Stimulated activated CD4-positive, alpha-beta T cell treated with anti-CD3 and anti-CD28 coated beads, Interleukin-4, amount 100 ng/mL, for 4 hours (primary cell): ENCODE results near the gene IL4R.
"Not testable (repeated sequence)": the region's sequence is repeated elsewhere in the genome, so short reads cannot be mapped to it uniquely, and the experiment has no call there.

Experiments
- DNase-seq, 2 experiments: peaks; one replicate each; pipeline ENCODE4 v3.0.0-alpha.2; 2020

The IL4R gene

DNA sequence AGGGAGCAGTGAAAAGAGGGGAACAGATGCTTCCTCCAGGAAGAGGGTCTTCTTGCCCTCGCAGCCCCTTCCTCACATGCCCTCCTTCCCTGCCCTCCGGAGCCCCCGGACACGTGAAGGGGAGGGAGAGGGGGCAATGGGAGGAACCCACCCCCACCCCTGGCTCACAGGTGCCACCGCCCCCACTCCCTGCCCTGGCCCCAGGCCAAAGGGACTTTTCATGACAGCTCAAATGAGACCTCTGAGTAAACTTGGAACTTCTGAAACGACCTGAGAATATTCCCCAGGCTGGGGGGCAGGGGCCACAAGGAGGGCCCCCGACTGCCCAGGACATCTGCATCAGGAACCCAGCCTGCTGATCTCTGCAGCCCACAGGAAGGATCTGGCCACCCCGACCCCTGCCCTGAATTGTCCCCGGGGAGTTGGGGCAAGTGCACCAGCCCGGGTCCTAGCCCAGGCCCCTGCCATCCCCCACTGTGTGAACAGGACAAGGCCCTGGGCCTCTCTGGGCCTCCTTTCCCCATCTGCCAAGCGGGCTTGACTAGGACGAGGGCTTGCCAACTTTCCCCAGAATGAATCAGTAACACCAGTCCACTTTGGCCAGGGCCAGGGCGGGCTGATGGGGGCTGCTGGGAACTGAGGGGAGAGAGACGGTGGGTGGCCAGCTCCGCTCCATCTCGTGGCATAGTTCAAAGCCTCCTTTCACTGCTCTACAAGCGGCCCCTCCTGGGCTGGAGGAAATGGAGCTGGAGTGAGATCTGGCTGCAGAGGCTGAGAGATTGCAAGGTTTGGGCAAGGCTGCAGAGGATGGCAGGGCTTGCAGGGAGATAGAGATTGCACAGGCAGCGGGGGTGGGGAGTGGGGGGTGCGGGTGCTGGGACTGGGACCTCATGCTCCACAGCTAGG, 92.0 kb downstream of the IL4R start:
- peak; percentile 70 to 77 for DNase-seq

DNA sequence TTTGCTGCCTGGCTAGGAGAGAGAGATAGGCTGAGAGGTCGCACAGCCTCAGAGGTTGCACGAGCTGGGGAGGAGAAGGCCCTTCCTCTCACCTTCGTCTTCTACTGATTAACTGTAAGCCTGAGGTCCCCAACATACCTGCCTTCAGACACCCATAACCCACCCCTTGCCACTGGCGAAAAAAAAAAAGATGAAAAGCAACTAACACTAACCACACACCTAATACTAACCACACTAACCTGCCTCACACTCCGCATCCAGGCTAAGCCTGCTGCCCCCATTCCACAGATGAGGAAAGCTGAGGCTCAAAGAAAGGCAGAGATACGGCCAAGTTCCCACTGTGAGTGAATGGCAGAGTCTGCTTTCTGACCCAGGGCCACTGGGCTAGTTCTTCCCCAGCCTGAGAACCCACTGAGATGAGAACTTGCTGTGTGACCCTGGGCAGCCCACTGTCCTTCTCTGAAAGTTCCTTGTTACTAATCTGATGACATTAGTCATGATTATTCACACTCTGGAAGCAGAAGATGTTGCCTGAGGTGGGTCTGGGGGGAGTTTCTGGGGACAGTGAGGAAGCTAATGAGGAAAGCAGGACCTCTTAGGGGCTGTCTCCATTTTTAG, 92.8 kb downstream of the IL4R start:
- no peak for DNase-seq

DNA sequence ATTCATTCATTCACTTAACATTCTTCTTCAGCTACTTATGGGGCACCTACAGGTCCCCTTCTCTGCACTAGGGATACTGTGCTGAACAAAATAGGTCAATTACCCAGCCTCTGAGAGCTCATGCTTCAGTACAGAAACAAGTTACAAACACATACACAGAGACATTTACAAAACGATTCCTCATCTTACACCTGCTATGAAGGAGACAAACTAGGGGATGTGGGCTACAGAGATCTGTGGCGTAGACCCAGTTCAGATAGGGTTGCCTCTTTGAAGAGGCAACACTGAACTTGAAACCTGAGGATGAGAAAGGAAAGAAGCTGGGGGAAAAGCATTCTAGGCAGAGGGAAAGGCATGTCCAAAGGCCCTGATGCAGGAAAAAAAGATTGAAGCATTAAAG, 93.4 kb downstream of the IL4R start:
- DNase-seq: no peak

DNA sequence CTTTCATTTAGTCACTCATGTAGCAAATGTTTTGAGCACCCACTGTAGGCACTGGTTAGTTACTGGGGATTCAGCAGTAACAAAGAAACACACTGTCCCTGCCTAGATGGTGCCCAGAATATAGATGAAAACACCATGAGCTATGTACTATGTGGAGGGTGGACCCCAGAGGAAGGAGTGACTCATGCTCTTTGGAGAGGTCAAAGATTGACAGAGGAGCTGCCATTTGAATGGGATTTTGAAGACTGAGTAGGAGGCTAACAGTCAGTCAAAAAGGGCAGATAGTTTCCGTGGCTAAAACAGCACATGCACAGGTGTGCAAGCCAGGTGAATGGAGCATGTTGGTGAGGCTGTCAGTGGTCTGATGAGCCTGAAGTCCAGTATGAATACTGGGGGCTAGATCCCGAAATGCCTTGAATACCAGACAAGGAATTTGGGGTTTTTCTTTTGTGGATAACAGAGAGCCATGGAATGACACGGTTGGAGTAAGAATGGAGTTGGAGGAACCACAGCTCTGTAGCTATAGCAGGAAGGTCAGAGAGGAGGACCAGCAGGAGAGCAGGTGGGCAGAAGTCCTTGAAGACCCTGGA, 94.3 kb downstream of the IL4R start:
- DNase-seq: peak; percentile 14 to 74

DNA sequence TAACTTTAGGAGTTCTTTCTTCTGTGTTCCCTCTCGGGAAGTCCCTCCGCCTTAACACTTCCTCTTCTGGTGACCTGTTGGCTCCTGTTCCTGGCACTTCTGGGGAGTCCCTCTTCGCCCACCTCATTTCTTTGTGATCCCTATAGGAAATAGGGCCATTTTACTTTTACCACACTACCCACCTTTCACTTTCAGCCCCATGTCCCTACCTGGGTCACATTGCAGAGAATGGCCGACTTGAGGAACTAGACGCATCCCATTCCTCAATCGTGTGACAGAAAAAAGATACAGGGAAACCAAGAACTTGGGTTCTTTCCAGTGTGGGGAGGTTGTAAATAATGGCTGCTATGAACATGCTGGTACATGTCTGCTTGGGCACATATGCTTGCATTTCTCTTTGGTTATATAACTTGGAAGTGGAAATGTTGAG, 94.8 kb downstream of the IL4R start:
- no peak for DNase-seq

DNA sequence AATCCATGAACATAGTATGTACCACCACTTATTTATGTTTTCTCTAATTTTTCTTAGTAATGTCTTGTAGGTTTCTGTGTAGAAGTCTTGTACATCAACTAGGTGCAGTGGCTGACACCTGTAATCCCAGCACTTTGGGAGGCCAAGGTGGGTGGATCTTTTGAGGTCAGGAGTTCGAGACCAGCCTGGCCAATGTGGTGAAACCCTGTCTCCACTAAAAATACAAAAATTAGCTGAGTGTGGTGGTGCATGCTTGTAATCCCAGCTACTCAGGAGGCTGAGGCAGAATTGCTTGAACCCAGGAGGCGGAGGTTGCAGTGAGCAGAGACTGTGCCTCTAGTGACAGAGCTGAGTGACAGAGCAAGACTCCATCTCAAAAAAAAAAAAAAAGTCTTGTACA, 96.2 kb downstream of the IL4R start:
- DNase-seq: not testable (repeated sequence)

DNA sequence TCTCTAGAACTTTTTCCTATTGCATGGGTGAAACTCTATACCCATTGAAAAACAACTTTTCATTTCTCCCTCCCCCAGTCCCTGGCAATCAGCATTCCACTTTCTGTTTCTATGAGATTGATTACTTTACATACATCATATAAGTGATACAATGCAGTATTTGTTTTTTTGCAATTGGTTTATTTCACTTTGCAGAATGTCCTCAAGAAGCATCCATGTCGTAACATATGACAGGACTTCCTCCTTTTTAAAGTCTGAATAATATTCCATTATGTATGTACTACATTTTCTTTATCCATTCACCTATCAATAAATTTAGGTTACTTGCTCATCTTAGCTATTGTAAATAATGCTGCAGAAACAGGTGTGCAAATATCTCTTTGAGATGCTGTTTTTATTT, 97.0 kb downstream of the IL4R start:
- no peak for DNase-seq

DNA sequence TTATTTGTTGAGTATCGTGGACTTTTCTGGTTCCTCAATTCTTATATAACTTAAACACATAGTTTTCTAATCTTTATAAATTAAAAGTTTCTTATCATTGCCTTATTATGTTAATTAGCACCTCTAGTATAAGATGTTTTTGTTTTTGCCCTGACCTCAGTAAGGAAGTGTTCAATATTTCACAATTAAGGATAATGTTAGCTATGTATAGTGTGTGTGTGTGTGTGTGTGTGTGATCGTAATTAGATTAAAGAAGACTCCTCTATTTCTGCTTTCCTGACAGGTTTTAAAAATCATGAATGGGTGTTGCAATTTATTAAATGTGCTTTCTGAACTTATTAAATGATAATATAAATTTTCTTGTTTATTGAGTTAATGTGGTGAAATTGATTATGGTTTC, 100.2 kb downstream of the IL4R start:
- DNase-seq: no peak
